Measurements from ENCODE around the gene ADGRG7. TPM values are rescaled to one million over a fixed set of nuclear protein-coding genes. Genes with fewer than 3 reads are reported as not detected.

The ADGRG7 gene
- total and polyA plus RNA-seq, 9 of the 15 experiments (the other 6 are each of a cell fraction or from before 2014, with no cell fraction given): 0.03 TPM; not detected in 7

- no peaks in the 10 kb centered on the region for H3K4me1 ChIP-seq (replicated peaks in 1 of 2; ENCODE audit: control insufficient read depth in 2 of 2, insufficient read depth in 2 of 2, low read length in 2 of 2)
- ChIA-PET CTCF (ENCODE audit: low intra/inter-chr PET ratio) (no interaction called here), POLR2A (interaction anchor here (1.5 kb wide), 1 partner anchor 180 kb away, joined by 3 read pairs; no protein-coding TSS in a partner anchor)
- H4K20me1 ChIP-seq (replicated peaks; ENCODE audit: control insufficient read depth, insufficient read depth, low read length): no peaks in the 10 kb centered on the region
- ATAC-seq: no peak
- no peaks in the 10 kb centered on the region for H3K9me1 ChIP-seq (ENCODE audit: control insufficient read depth, insufficient read depth, low read length)
- in situ Hi-C loops (cut with MboI) (no loop called here), intact Hi-C loops (cut with micrococcal nuclease) (no loop called here)
- DNase-seq (ENCODE audit: extremely low read depth in 1 of 4, low spot score in 3 of 4): no peak
- no TSS peak for BruUV-seq (replicated peaks)
- no peak for FAIRE-seq
- H3K27me3 ChIP-seq (ENCODE audit: control insufficient read depth in 2 of 2, insufficient read depth in 2 of 2, low read length in 2 of 2): no peaks in the 10 kb centered on the region
- no peak overlapping the region for H3K4me2 ChIP-seq (ENCODE audit: insufficient read depth, low read length)
- WGBS (ENCODE audit: insufficient coverage, low coverage, missing lambda C conversion rate): 18% methylated on average over 1 of the region's 1 CpG
- no peak overlapping the region for H3K27ac ChIP-seq (ENCODE audit: extremely low read depth, low read depth, low read length)
- no peak overlapping the region for H3K9ac ChIP-seq (ENCODE audit: insufficient read depth in 1 of 2, low read depth in 2 of 2, low read length in 2 of 2)
- H3K4me3 ChIP-seq: no peak overlapping the region
- no peaks in the 10 kb centered on the region for H3K9me3 ChIP-seq (replicated peaks; ENCODE audit: control insufficient read depth, insufficient read depth, low read depth, low read length)
- no peak for TF ChIP-seq STAT5B (CRISPR knock-in tag; IDR thresholded peaks at IDR 0.05)
- TF ChIP-seq ZNF408 (CRISPR knock-in tag; IDR thresholded peaks at IDR 0.05; ENCODE audit: low read depth): no peak
- TF ChIP-seq, protein P1, sequence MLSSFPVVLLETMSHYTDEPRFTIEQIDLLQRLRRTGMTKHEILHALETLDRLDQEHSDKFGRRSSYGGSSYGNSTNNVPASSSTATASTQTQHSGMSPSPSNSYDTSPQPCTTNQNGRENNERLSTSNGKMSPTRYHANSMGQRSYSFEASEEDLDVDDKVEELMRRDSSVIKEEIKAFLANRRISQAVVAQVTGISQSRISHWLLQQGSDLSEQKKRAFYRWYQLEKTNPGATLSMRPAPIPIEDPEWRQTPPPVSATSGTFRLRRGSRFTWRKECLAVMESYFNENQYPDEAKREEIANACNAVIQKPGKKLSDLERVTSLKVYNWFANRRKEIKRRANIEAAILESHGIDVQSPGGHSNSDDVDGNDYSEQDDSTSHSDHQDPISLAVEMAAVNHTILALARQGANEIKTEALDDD (IDR thresholded peaks at IDR 0.05): no peak
- TF ChIP-seq ZNF354B (CRISPR knock-in tag; IDR thresholded peaks at IDR 0.05): no peak
- no peak for TF ChIP-seq HMG20B (CRISPR knock-in tag; IDR thresholded peaks at IDR 0.05)
- TF ChIP-seq ATF1 (CRISPR knock-in tag; IDR thresholded peaks at IDR 0.05): no peak
- TF ChIP-seq ATF1 (tag; IDR thresholded peaks at IDR 0.05): no peak
- no peak for TF ChIP-seq CBFB (CRISPR knock-in tag; IDR thresholded peaks at IDR 0.05)
- TF ChIP-seq CBX3 (IDR thresholded peaks at IDR 0.05; ENCODE audit: borderline replicate concordance in 1 of 2, low read length in 2 of 2): no peak
- no peak for TF ChIP-seq RFX5 (IDR thresholded peaks at IDR 0.05; ENCODE audit: low read depth, low read length)
- no peak for TF ChIP-seq FOXM1 (IDR thresholded peaks at IDR 0.05; ENCODE audit: low read depth)
- TF ChIP-seq FOXM1 (CRISPR knock-in tag; IDR thresholded peaks at IDR 0.05; ENCODE audit: low read depth): no peak
- no peak for TF ChIP-seq CTCF (IDR thresholded peaks at IDR 0.05 in 2 of 3, conservative IDR thresholded peaks at IDR 0.05 in 1 of 3; ENCODE audit: insufficient read depth in 2 of 3, low read depth in 1 of 3, low read length in 3 of 3)
- no peak for TF ChIP-seq ZNF511 (CRISPR knock-in tag; IDR thresholded peaks at IDR 0.05)
- TF ChIP-seq KLF13 (tag; IDR thresholded peaks at IDR 0.05; ENCODE audit: borderline replicate concordance, low read depth): no peak
- H3K36me3 ChIP-seq (ENCODE audit: control insufficient read depth, insufficient read depth, low read length): no peaks in the 10 kb centered on the region
- no peaks in the 10 kb centered on the region for H3K79me2 ChIP-seq (ENCODE audit: control insufficient read depth, insufficient read depth, low read length)
- no peak overlapping the region for H2AFZ ChIP-seq (ENCODE audit: low read depth, low read length)
Observed at GRCh38 chr3:100581650-100582049, 27.8 kb upstream of the ADGRG7 start.
